ENCODE data around the gene VPS45. TPM values are rescaled to one million over a fixed set of nuclear protein-coding genes. Genes with fewer than 3 reads are reported as not detected.

VPS45 gene
- total RNA-seq, 1 donor from 2014 or later: 11.3 TPM

- Histone ChIP-seq H3K4me1 (peaks cover 8 to 25% of the 10 kb centered on the region in 2 donors), H3K4me3 (peak overlapping the region; percentile 15 to 95), H3K36me3 (peaks cover 48 to 52% of the 10 kb centered on the region in 2 donors), H3K27ac (peak overlapping the region; percentile 96 to 97), H3K9me3 (no peaks in the 10 kb centered on the region), H3K27me3 (no peaks in the 10 kb centered on the region)
- no peak for TF ChIP-seq CTCF (IDR thresholded peaks at IDR 0.05)
- intact Hi-C loops (cut with DNase I): no loop called here
- no peak for DNase-seq (ENCODE audit: low spot score in 2 of 2)
Measured at GRCh38 chr1:150152772-150153456, 85.3 kb downstream of the VPS45 start.

- intact Hi-C loops (cut with DNase I): no loop called here
- H3K36me3 ChIP-seq: peaks cover 60 to 64% of the 10 kb centered on the region in 2 donors
- H3K4me1 ChIP-seq: peaks cover 8 to 23% of the 10 kb centered on the region in 2 donors
- no peaks in the 10 kb centered on the region for H3K9me3 ChIP-seq
- H3K27ac ChIP-seq: peak overlapping the region; percentile 96 to 97
- H3K4me3 ChIP-seq: peak overlapping the region; percentile 22 to 95
- no peaks in the 10 kb centered on the region for H3K27me3 ChIP-seq
- DNase-seq (ENCODE audit: low spot score in 2 of 2): no peak
- no peak for TF ChIP-seq CTCF (IDR thresholded peaks at IDR 0.05)
Measured at GRCh38 chr1:150154143-150154542, 86.6 kb downstream of the VPS45 start.

- intact Hi-C loops (cut with DNase I): no loop called here
- Histone ChIP-seq H3K27me3 (no peaks in the 10 kb centered on the region), H3K4me3 (no peak overlapping the region), H3K9me3 (no peaks in the 10 kb centered on the region), H3K36me3 (peaks cover 70 to 75% of the 10 kb centered on the region in 2 donors), H3K4me1 (peaks cover 8 to 23% of the 10 kb centered on the region in 2 donors), H3K27ac (peak overlapping the region; percentile 96 to 97)
- no peak for DNase-seq (ENCODE audit: low spot score in 2 of 2)
- no peak for TF ChIP-seq CTCF (IDR thresholded peaks at IDR 0.05)
Measured at GRCh38 chr1:150155413-150156071, 88.0 kb downstream of the VPS45 start.

- TF ChIP-seq CTCF (IDR thresholded peaks at IDR 0.05): no peak
- Histone ChIP-seq H3K27ac (peak overlapping the region; percentile 96 to 97), H3K4me1 (peaks cover 14 to 35% of the 10 kb centered on the region in 2 donors), H3K36me3 (peaks cover 70 to 75% of the 10 kb centered on the region in 2 donors), H3K9me3 (no peaks in the 10 kb centered on the region), H3K27me3 (no peaks in the 10 kb centered on the region), H3K4me3 (no peak overlapping the region)
- DNase-seq (ENCODE audit: low spot score in 2 of 2): no peak
- intact Hi-C loops (cut with DNase I): no loop called here
Measured at GRCh38 chr1:150156868-150157603, 89.5 kb downstream of the VPS45 start.

- intact Hi-C loops (cut with DNase I): no loop called here
- Histone ChIP-seq H3K4me1 (peaks cover 14 to 30% of the 10 kb centered on the region in 2 donors), H3K27me3 (no peaks in the 10 kb centered on the region), H3K9me3 (no peaks in the 10 kb centered on the region), H3K27ac (peak overlapping the region; percentile 94 to 98), H3K4me3 (no peak overlapping the region), H3K36me3 (peaks cover 55 to 57% of the 10 kb centered on the region in 2 donors)
- TF ChIP-seq CTCF (IDR thresholded peaks at IDR 0.05): no peak
- DNase-seq (ENCODE audit: low spot score in 2 of 2): no peak
Measured at GRCh38 chr1:150159550-150159949, 92.0 kb downstream of the VPS45 start.
